RWPE1 (cell line): Measurements from ENCODE around the gene PLCD4.

Experiments
- CTCF ChIA-PET: fragments of 350-600 bp; sonication (Branson Sonifier 250); formaldehyde crosslinking; extraction: SDS; loops from one replicate; lab custom pipeline; 2021; lab: Yijun Ruan, JAX
- POLR2A ChIA-PET: fragments of 400-600 bp; formaldehyde crosslinking; extraction: SDS; loops from one replicate; lab custom pipeline; 2020; ENCODE audit warnings: antibody characterized with exemption; ENCODE audit not compliant: low non-redundant PET; lab: Yijun Ruan, JAX
- DNase-seq: peaks from one replicate; pipeline ENCODE4 v3.0.0; 2012; ENCODE audit warnings: low spot score
- H3K27ac ChIP-seq: fragments of 450-650 bp; 2 replicates; pipeline ENCODE4 v1.5.1; 2017
- CTCF ChIP-seq: fragments of 450-650 bp; conservative IDR thresholded peaks from 2 replicates; pipeline ENCODE4 v1.5.1; 2017; ENCODE audit warnings: low read depth, mild to moderate bottlenecking

Gene PLCD4

GRCh38 chr2:218568190-218569037 is 39.3 kb upstream of the PLCD4 start, which contains the start of the genes CNOT9 and USP37:
Gene CNOT9 (plus strand): TSS chr2:218568839. CDS start chr2:218568955, 116 bp downstream.
Gene USP37 (minus strand): TSS chr2:218568351. CDS start chr2:218558653, 9,698 bp downstream.
- peak; percentile 99 for DNase-seq
- ChIA-PET CTCF (interaction anchor here (0.6 kb wide), 1 partner anchor 10 kb away, joined by 4 read pairs; no protein-coding TSS in a partner anchor), POLR2A (no interaction called here)
- no peak for TF ChIP-seq CTCF
- H3K27ac ChIP-seq, result peak within 1 kb of the TSS; percentile 92

GRCh38 chr2:218569038-218569431 is 38.7 kb upstream of the PLCD4 start:
- peak; percentile 48 for DNase-seq
- TF ChIP-seq CTCF, result no peak
- H3K27ac ChIP-seq, result peak overlapping the region; percentile 92
- POLR2A ChIA-PET, result no interaction called here
- CTCF ChIA-PET, result interaction anchor here (0.6 to 0.8 kb wide), 2 partner anchors 78 to 79 kb away, joined by 4 to 5 read pairs; no protein-coding TSS in a partner anchor

- ChIA-PET POLR2A (no interaction called here), CTCF (interaction anchor here (0.6 to 0.8 kb wide), 2 partner anchors 77 to 80 kb away, joined by 4 to 5 read pairs; no protein-coding TSS in a partner anchor)
- DNase-seq, result peak; percentile 10
- no peak overlapping the region for H3K27ac ChIP-seq
- no peak for TF ChIP-seq CTCF
Observed at GRCh38 chr2:218569661-218570500, 37.8 kb upstream of the PLCD4 start.

GRCh38 chr2:218570850-218571249 is 36.8 kb upstream of the PLCD4 start:
- ChIA-PET POLR2A (no interaction called here), CTCF (interaction anchor here (0.8 kb wide), 1 partner anchor 108 kb away, joined by 3 read pairs; no protein-coding TSS in a partner anchor)

GRCh38 chr2:218576854-218577253 is 30.8 kb upstream of the PLCD4 start:
- ChIA-PET CTCF (interaction anchor here (0.6 kb wide), 2 partner anchors 128 to 431 kb away, joined by 4 to 7 read pairs; no protein-coding TSS in a partner anchor), POLR2A (no interaction called here)
- TF ChIP-seq CTCF, result no peak
- no peak overlapping the region for H3K27ac ChIP-seq
- no peak for DNase-seq

More at GRCh38 chr2:218570850-218571249, 36.8 kb upstream of the PLCD4 start:
- H3K27ac ChIP-seq, result no peak overlapping the region
- DNase-seq, result no peak
- no peak for TF ChIP-seq CTCF
